ENCODE measurements around the gene RAD51B. TPM values are rescaled to one million over a fixed set of nuclear protein-coding genes. Genes with fewer than 3 reads are reported as not detected.

Gene RAD51B
- total RNA-seq, 1 experiment from 2014 or later, result 13.3 TPM

- H3K36me3 ChIP-seq, result peaks cover 2% of the 10 kb centered on the region; the same call in 1 of the 2 replicates
- no peak overlapping the region for H3K27ac ChIP-seq
- peaks cover 24% of the 10 kb centered on the region for H3K4me1 ChIP-seq
- peaks cover 12% of the 10 kb centered on the region; the same call in 1 of the 2 replicates for H3K9me3 ChIP-seq (replicated peaks)
- no peak for DNase-seq
- no peak overlapping the region for H3K4me3 ChIP-seq
- no peaks in the 10 kb centered on the region for H3K27me3 ChIP-seq
Observed at GRCh38 chr14:68637106-68638021, 817.8 kb downstream of the RAD51B start.

- no peak overlapping the region for H3K4me3 ChIP-seq
- H3K27me3 ChIP-seq, result no peaks in the 10 kb centered on the region
- H3K27ac ChIP-seq, result no peak overlapping the region
- H3K36me3 ChIP-seq, result peaks cover 2% of the 10 kb centered on the region; the same call in 1 of the 2 replicates
- H3K4me1 ChIP-seq, result peaks cover 20% of the 10 kb centered on the region
- no peak for DNase-seq
- peaks cover 12% of the 10 kb centered on the region; the same call in 1 of the 2 replicates for H3K9me3 ChIP-seq (replicated peaks)
Observed at GRCh38 chr14:68638141-68638999, 818.8 kb downstream of the RAD51B start.

- Histone ChIP-seq H3K27me3 (no peaks in the 10 kb centered on the region), H3K9me3 (replicated peaks) (peaks cover 12% of the 10 kb centered on the region; the same call in 1 of the 2 replicates), H3K4me3 (no peak overlapping the region), H3K4me1 (peaks cover 14% of the 10 kb centered on the region), H3K27ac (no peak overlapping the region), H3K36me3 (peaks cover 2% of the 10 kb centered on the region; the same call in 1 of the 2 replicates)
- no peak for DNase-seq
Observed at GRCh38 chr14:68639000-68639757, 819.6 kb downstream of the RAD51B start.

- no peak overlapping the region for H3K27ac ChIP-seq
- no peak for DNase-seq
- no peaks in the 10 kb centered on the region for H3K27me3 ChIP-seq
- H3K4me1 ChIP-seq, result peaks cover 8% of the 10 kb centered on the region
- peaks cover 2% of the 10 kb centered on the region; the same call in 1 of the 2 replicates for H3K36me3 ChIP-seq
- peaks cover 12% of the 10 kb centered on the region; the same call in 1 of the 2 replicates for H3K9me3 ChIP-seq (replicated peaks)
- no peak overlapping the region for H3K4me3 ChIP-seq
Observed at GRCh38 chr14:68639758-68640574, 820.4 kb downstream of the RAD51B start.

GRCh38 chr14:68643673-68644072 is 824.1 kb downstream of the RAD51B start:
- Histone ChIP-seq H3K9me3 (replicated peaks) (peaks cover 12% of the 10 kb centered on the region; the same call in 1 of the 2 replicates), H3K4me3 (no peak overlapping the region)
- DNase-seq, result no peak

GRCh38 chr14:68644101-68644500 is 824.5 kb downstream of the RAD51B start:
- Histone ChIP-seq H3K27me3 (no peaks in the 10 kb centered on the region), H3K4me1 (peaks cover 4% of the 10 kb centered on the region; the same call in 1 of the 2 replicates), H3K36me3 (peaks cover 2% of the 10 kb centered on the region; the same call in 1 of the 2 replicates), H3K4me3 (no peak overlapping the region), H3K9me3 (replicated peaks) (peaks cover 12% of the 10 kb centered on the region; the same call in 1 of the 2 replicates), H3K27ac (no peak overlapping the region)
- DNase-seq, result no peak

More at GRCh38 chr14:68643673-68644072, 824.1 kb downstream of the RAD51B start:
- no peaks in the 10 kb centered on the region for H3K27me3 ChIP-seq
- peaks cover 4% of the 10 kb centered on the region; the same call in 1 of the 2 replicates for H3K4me1 ChIP-seq
- H3K36me3 ChIP-seq, result peaks cover 2% of the 10 kb centered on the region; the same call in 1 of the 2 replicates
- no peak overlapping the region for H3K27ac ChIP-seq

- Histone ChIP-seq H3K27ac (no peak overlapping the region), H3K27me3 (no peaks in the 10 kb centered on the region), H3K4me1 (peaks cover 4% of the 10 kb centered on the region; the same call in 1 of the 2 replicates), H3K4me3 (no peak overlapping the region), H3K9me3 (replicated peaks) (peaks cover 9% of the 10 kb centered on the region; the same call in 1 of the 2 replicates), H3K36me3 (0 out of 2 replicates have a peak, but pooled peaks cover 2% of the 10 kb centered on the region)
- no peak for DNase-seq
Observed at GRCh38 chr14:68645371-68645770, 825.8 kb downstream of the RAD51B start.

- H3K9me3 ChIP-seq (replicated peaks), result no peaks in the 10 kb centered on the region
- H3K27ac ChIP-seq, result no peak overlapping the region
- H3K36me3 ChIP-seq, result no peaks in the 10 kb centered on the region
- DNase-seq, result no peak
- H3K27me3 ChIP-seq, result no peaks in the 10 kb centered on the region
- peaks cover 32% of the 10 kb centered on the region for H3K4me1 ChIP-seq
- no peak overlapping the region for H3K4me3 ChIP-seq
Observed at GRCh38 chr14:68649476-68650189, 830.1 kb downstream of the RAD51B start.

- Histone ChIP-seq H3K4me1 (peaks cover 36% of the 10 kb centered on the region), H3K27ac (no peak overlapping the region), H3K36me3 (no peaks in the 10 kb centered on the region), H3K9me3 (replicated peaks) (no peaks in the 10 kb centered on the region), H3K27me3 (no peaks in the 10 kb centered on the region), H3K4me3 (no peak overlapping the region)
- DNase-seq, result no peak
Observed at GRCh38 chr14:68650404-68650994, 830.9 kb downstream of the RAD51B start.

- H3K9me3 ChIP-seq (replicated peaks), result no peaks in the 10 kb centered on the region
- H3K27me3 ChIP-seq, result no peaks in the 10 kb centered on the region
- H3K4me1 ChIP-seq, result peaks cover 39% of the 10 kb centered on the region
- DNase-seq, result no peak
- no peaks in the 10 kb centered on the region for H3K36me3 ChIP-seq
- no peak overlapping the region for H3K4me3 ChIP-seq
- no peak overlapping the region for H3K27ac ChIP-seq
Observed at GRCh38 chr14:68651075-68651474, 831.5 kb downstream of the RAD51B start.

GRCh38 chr14:68651652-68652432 is 832.3 kb downstream of the RAD51B start:
- Histone ChIP-seq H3K27me3 (no peaks in the 10 kb centered on the region), H3K36me3 (no peaks in the 10 kb centered on the region), H3K27ac (no peak overlapping the region; the same call in 1 of the 2 replicates), H3K4me1 (peaks cover 44% of the 10 kb centered on the region), H3K9me3 (replicated peaks) (no peaks in the 10 kb centered on the region), H3K4me3 (no peak overlapping the region)
- no peak for DNase-seq

- H3K36me3 ChIP-seq, result no peaks in the 10 kb centered on the region
- no peak for DNase-seq
- no peaks in the 10 kb centered on the region for H3K27me3 ChIP-seq
- no peak overlapping the region for H3K4me3 ChIP-seq
- H3K9me3 ChIP-seq (replicated peaks), result no peaks in the 10 kb centered on the region
- peaks cover 44% of the 10 kb centered on the region for H3K4me1 ChIP-seq
- no peak overlapping the region for H3K27ac ChIP-seq
Observed at GRCh38 chr14:68652433-68652690, 832.8 kb downstream of the RAD51B start.

Measured in SJCRH30 (cell line).